HEK293 (cell line): Measurements from ENCODE around the gene SHISA6.

Experiments
- CTCF ChIA-PET: fragments of 350-600 bp; formaldehyde crosslinking; extraction: SDS; loops from one replicate; lab custom pipeline; 2021; ENCODE audit warnings: antibody characterized with exemption; lab: Yijun Ruan, JAX
- POLR2A ChIA-PET: fragments of 300-600 bp; formaldehyde crosslinking; extraction: SDS; loops from one replicate; lab custom pipeline; 2020; ENCODE audit warnings: antibody characterized with exemption, inconsistent platforms; lab: Yijun Ruan, JAX
- H3K27ac ChIP-seq: fragments of 200-500 bp; sonication (Bioruptor generic); 2 replicates; pipeline ENCODE4 v1.5.1; 2014; ENCODE audit warnings: low read depth, low read length, control low read depth, inconsistent platforms; ENCODE audit errors: extremely low read depth
- H3K36me3 ChIP-seq, 2 experiments: fragments of 200-500 bp in 1 of 2; sonication (Bioruptor generic) in 1 of 2; 1 replicate in 1 of 2; 2 replicates in 1 of 2; pipeline ENCODE4 v1.5.1; 2014 to 2017; ENCODE audit warnings: inconsistent platforms in 2 of 2, low read length in 2 of 2; ENCODE audit not compliant: control insufficient read depth in 2 of 2, insufficient read depth in 1 of 2
- H3K4me1 ChIP-seq: fragments of 200-500 bp; sonication (Bioruptor generic); 2 replicates; pipeline ENCODE4 v1.5.1; 2014; ENCODE audit warnings: mild to moderate bottlenecking, low read length, inconsistent platforms; ENCODE audit not compliant: control insufficient read depth, insufficient read depth
- H3K4me3 ChIP-seq: 2 replicates; pipeline ENCODE4 v1.5.1; 2011; ENCODE audit warnings: low read depth, mild to moderate bottlenecking, control low read depth, low read length, moderate library complexity
- H3K9me3 ChIP-seq: fragments of 200-500 bp; sonication (Bioruptor generic); 2 replicates; pipeline ENCODE4 v1.5.1; 2014; ENCODE audit warnings: low read depth, low read length, inconsistent platforms; ENCODE audit not compliant: control insufficient read depth, insufficient read depth
- GFI1B ChIP-seq: fragments of 450-650 bp; formaldehyde crosslinking; IDR thresholded peaks from 2 replicates; pipeline ENCODE4 v1.5.1; 2016; ENCODE audit warnings: missing biosample characterization, missing genetic modification characterization
- KLF10 ChIP-seq: fragments of 450-650 bp; IDR thresholded peaks from 2 replicates; pipeline ENCODE4 v1.5.1; 2018; ENCODE audit warnings: missing biosample characterization, mild to moderate bottlenecking, missing genetic modification characterization
- ZBTB21 ChIP-seq: fragments of 450-650 bp; formaldehyde crosslinking; IDR thresholded peaks from 2 replicates; pipeline ENCODE4 v1.5.1; 2017; ENCODE audit warnings: missing biosample characterization, missing genetic modification characterization
- ZFP37 ChIP-seq: fragments of 450-650 bp; formaldehyde crosslinking; IDR thresholded peaks from 2 replicates; pipeline ENCODE4 v1.5.1; 2016; ENCODE audit warnings: missing biosample characterization, missing genetic modification characterization
- ZNF324 ChIP-seq: fragments of 450-650 bp; formaldehyde crosslinking; IDR thresholded peaks from 2 replicates; pipeline ENCODE4 v1.5.1; 2016; ENCODE audit warnings: missing biosample characterization, missing genetic modification characterization
- ZNF404 ChIP-seq: fragments of 450-650 bp; formaldehyde crosslinking; IDR thresholded peaks from 2 replicates; pipeline ENCODE4 v1.5.1; 2017; ENCODE audit warnings: missing biosample characterization, missing genetic modification characterization
- ZNF530 ChIP-seq: fragments of 450-650 bp; formaldehyde crosslinking; IDR thresholded peaks from 2 replicates; pipeline ENCODE4 v1.5.1; 2016; ENCODE audit warnings: low read depth, missing biosample characterization, missing genetic modification characterization
- ZNF544 ChIP-seq: fragments of 450-650 bp; formaldehyde crosslinking; IDR thresholded peaks from 2 replicates; pipeline ENCODE4 v1.5.0; 2017; ENCODE audit warnings: missing biosample characterization, missing genetic modification characterization
- ZNF664 ChIP-seq: fragments of 450-650 bp; formaldehyde crosslinking; IDR thresholded peaks from 2 replicates; pipeline ENCODE4 v1.5.1; 2016; ENCODE audit warnings: missing biosample characterization, missing genetic modification characterization
- ZNF677 ChIP-seq: fragments of 450-650 bp; IDR thresholded peaks from 2 replicates; pipeline ENCODE4 v1.5.0; 2018; ENCODE audit warnings: missing biosample characterization, mild to moderate bottlenecking, missing genetic modification characterization, moderate library complexity
- ZNF707 ChIP-seq: fragments of 450-650 bp; formaldehyde crosslinking; IDR thresholded peaks from 2 replicates; pipeline ENCODE4 v1.5.1; 2016; ENCODE audit warnings: missing biosample characterization, missing genetic modification characterization
- ZNF76 ChIP-seq: fragments of 450-650 bp; formaldehyde crosslinking; IDR thresholded peaks from 2 replicates; pipeline ENCODE4; 2016; ENCODE audit warnings: low read depth, missing biosample characterization, missing genetic modification characterization, borderline replicate concordance
- ZNF792 ChIP-seq: fragments of 450-650 bp; formaldehyde crosslinking; IDR thresholded peaks from 2 replicates; pipeline ENCODE4 v1.5.1; 2016; ENCODE audit warnings: missing biosample characterization, missing genetic modification characterization
- ZNF830 ChIP-seq: fragments of 450-650 bp; IDR thresholded peaks from 2 replicates; pipeline ENCODE4 v1.5.0; 2018; ENCODE audit warnings: missing biosample characterization, missing genetic modification characterization, low read depth, mild to moderate bottlenecking, moderate library complexity
- TF ChIP-seq, protein P1 (sequence below): fragments of 450-650 bp; formaldehyde crosslinking; IDR thresholded peaks from 2 replicates; pipeline ENCODE4 v1.5.1; 2017; ENCODE audit warnings: missing biosample characterization, missing genetic modification characterization
- TF ChIP-seq, protein P2 (sequence below): fragments of 450-650 bp; formaldehyde crosslinking; IDR thresholded peaks from 2 replicates; pipeline ENCODE4 v1.5.1; 2016; ENCODE audit warnings: missing biosample characterization, missing genetic modification characterization
- TF ChIP-seq, protein P3 (sequence below): fragments of 450-650 bp; formaldehyde crosslinking; IDR thresholded peaks from 2 replicates; pipeline ENCODE4 v1.5.1; 2017; ENCODE audit warnings: missing biosample characterization, missing genetic modification characterization

SHISA6 gene

DNA sequence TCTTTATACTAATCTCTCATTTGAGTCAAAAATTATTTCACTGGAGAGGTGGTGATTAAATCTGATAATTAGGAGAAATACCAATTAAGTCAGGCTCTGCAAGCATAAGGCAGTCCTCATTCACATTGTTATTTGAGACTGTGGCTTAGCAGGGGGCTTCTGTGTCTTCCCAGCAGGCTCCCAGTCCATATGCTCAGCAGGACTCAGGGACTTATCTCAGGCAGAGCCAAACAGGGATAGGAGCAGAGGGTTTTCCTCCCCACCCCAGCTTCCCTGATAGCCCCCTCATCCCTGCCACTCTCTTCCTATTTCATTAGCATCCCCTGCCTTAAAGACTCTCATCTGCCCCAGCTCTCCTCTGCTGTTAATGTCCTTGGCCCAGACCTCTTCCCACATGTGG is 252.9 kb downstream of the SHISA6 start (continued):
- TF ChIP-seq, protein P1, sequence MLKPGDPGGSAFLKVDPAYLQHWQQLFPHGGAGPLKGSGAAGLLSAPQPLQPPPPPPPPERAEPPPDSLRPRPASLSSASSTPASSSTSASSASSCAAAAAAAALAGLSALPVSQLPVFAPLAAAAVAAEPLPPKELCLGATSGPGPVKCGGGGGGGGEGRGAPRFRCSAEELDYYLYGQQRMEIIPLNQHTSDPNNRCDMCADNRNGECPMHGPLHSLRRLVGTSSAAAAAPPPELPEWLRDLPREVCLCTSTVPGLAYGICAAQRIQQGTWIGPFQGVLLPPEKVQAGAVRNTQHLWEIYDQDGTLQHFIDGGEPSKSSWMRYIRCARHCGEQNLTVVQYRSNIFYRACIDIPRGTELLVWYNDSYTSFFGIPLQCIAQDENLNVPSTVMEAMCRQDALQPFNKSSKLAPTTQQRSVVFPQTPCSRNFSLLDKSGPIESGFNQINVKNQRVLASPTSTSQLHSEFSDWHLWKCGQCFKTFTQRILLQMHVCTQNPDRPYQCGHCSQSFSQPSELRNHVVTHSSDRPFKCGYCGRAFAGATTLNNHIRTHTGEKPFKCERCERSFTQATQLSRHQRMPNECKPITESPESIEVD = no peak

DNA sequence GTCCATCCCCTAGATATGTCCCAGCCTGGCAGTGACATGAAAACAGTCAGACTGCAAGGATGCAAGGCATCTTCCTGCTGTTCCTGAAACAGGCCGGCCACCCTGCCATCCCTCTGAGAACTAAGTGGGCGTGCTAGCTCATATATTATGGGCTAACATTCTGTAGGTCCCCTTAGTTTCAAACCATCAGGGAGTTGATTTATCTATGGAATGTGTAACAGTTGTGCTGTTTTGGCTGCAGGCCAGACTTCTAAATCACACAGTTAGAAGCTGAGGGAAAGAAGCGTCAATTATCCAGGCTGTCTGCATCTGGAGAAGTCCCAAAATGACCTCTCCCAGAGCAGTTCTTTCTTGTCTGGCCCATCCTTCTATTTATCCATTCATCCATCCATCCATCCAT is 254.6 kb downstream of the SHISA6 start:
- Histone ChIP-seq H3K4me3 (no peak overlapping the region), H3K4me1 (no peaks in the 10 kb centered on the region), H3K36me3 (no peaks in the 10 kb centered on the region), H3K9me3 (no peaks in the 10 kb centered on the region), H3K27ac (no peak overlapping the region)
- ChIA-PET CTCF (interaction anchor here (1.4 kb wide), 1 partner anchor 13 kb away, joined by 3 read pairs; no protein-coding TSS in a partner anchor), POLR2A (no interaction called here)
- TF ChIP-seq ZNF76 = no peak

DNA sequence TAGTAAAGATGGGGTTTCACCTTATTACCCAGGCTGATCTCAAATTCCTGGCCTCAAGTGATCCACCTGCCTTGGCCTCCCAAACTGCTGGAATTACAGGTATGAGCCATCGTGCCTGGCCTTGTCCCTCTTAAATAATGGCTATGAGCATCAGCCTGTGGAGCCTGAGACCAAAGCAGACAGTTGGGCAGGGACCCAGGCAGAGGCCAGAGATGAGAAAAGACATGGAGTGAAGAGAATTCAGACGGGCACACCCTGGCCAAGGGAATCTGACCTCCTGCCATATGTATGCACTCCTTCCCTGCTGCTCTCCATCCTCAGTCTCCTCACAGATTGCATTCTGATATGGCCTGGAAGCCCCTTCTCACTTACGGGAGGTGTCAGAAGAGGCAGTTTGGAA is 258.9 kb downstream of the SHISA6 start:
- TF ChIP-seq ZNF830 (tag by site-specific recombination) (no peak), ZNF404 (tag by site-specific recombination) (no peak), ZNF664 (tag by site-specific recombination) (no peak), GFI1B (tag by site-specific recombination) (no peak), ZNF530 (tag by site-specific recombination) (no peak), ZNF544 (no peak), ZNF792 (tag by site-specific recombination) (no peak), ZNF677 (tag by site-specific recombination) (no peak), ZBTB21 (tag by site-specific recombination) (no peak), ZFP37 (no peak), ZNF324 (tag by site-specific recombination) (no peak), KLF10 (tag by site-specific recombination) (no peak), ZNF707 (no peak)
- TF ChIP-seq, protein P2, sequence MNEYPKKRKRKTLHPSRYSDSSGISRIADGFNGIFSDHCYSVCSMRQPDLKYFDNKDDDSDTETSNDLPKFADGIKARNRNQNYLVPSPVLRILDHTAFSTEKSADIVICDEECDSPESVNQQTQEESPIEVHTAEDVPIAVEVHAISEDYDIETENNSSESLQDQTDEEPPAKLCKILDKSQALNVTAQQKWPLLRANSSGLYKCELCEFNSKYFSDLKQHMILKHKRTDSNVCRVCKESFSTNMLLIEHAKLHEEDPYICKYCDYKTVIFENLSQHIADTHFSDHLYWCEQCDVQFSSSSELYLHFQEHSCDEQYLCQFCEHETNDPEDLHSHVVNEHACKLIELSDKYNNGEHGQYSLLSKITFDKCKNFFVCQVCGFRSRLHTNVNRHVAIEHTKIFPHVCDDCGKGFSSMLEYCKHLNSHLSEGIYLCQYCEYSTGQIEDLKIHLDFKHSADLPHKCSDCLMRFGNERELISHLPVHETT (tag by site-specific recombination) = no peak
- TF ChIP-seq, protein P3, sequence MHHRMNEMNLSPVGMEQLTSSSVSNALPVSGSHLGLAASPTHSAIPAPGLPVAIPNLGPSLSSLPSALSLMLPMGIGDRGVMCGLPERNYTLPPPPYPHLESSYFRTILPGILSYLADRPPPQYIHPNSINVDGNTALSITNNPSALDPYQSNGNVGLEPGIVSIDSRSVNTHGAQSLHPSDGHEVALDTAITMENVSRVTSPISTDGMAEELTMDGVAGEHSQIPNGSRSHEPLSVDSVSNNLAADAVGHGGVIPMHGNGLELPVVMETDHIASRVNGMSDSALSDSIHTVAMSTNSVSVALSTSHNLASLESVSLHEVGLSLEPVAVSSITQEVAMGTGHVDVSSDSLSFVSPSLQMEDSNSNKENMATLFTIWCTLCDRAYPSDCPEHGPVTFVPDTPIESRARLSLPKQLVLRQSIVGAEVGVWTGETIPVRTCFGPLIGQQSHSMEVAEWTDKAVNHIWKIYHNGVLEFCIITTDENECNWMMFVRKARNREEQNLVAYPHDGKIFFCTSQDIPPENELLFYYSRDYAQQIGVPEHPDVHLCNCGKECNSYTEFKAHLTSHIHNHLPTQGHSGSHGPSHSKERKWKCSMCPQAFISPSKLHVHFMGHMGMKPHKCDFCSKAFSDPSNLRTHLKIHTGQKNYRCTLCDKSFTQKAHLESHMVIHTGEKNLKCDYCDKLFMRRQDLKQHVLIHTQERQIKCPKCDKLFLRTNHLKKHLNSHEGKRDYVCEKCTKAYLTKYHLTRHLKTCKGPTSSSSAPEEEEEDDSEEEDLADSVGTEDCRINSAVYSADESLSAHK (tag by site-specific recombination) = no peak
- Histone ChIP-seq H3K36me3 (no peaks in the 10 kb centered on the region), H3K4me3 (no peak overlapping the region), H3K9me3 (no peaks in the 10 kb centered on the region), H3K4me1 (no peaks in the 10 kb centered on the region), H3K27ac (no peak overlapping the region)
- ChIA-PET CTCF (no interaction called here), POLR2A (no interaction called here)
